GM21825 (cell line): ENCODE data around the gene SIGLEC14.
"Not testable (repeated sequence)": the region's sequence is repeated elsewhere in the genome, so short reads cannot be mapped to it uniquely, and the experiment has no call there.

Source experiments
- ATAC-seq: cut with Tn5 transposase; IDR thresholded peaks from one replicate; pipeline ENCODE4 v1.9.1; 2021; ENCODE audit warnings: mild to moderate bottlenecking, moderate library complexity; ENCODE audit not compliant: unreplicated experiment

The SIGLEC14 gene

DNA sequence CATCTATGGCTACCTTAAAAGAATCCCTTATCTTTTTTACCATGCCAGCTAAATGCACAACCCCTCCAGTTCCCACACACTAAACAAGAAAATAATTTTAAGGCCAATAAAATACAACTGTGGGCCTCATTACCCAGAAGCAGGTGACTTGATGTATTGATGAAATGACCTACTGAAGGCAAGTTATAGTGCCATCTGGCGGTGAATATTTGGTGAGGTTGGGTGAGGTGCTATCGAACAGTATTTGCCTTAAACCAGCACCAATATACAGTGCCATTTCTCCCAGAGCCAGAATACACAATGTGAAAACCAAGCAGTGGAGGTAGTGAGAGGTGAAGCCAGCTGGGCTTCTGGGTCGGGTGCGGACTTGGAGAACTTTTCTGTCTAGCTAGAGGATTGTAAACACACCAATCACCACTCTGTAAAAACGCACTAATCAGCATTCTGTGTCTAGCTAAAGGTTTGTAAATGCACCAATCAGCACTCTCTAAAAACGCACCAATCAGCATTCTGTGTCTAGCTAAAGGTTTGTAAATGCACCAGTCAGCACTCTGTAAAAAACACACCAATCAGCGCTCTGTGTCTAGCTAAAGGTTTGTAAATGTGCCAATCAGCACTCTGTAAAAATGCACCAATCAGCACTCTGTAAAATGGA is 29.4 kb upstream of the SIGLEC14 start:
- ATAC-seq = not testable (repeated sequence)

DNA sequence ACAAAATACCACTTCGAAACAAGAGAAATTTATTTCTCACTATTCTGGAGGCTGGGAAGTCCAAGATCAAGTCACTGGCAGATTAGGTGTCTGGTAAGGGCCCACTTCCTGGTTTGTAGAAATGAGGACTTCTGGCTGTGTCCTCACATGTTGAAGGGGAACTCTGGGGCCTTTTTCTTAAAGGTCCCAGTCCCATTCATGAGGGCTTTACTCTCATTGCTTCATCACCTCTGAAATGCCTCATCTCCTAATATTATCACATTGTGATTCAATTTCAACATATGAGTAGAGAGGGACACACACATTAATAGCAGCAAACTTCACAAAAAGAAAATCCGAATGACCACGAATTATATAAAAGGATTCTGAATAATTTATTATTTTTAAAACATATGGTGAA is 21.6 kb upstream of the SIGLEC14 start:
- no peak for ATAC-seq

DNA sequence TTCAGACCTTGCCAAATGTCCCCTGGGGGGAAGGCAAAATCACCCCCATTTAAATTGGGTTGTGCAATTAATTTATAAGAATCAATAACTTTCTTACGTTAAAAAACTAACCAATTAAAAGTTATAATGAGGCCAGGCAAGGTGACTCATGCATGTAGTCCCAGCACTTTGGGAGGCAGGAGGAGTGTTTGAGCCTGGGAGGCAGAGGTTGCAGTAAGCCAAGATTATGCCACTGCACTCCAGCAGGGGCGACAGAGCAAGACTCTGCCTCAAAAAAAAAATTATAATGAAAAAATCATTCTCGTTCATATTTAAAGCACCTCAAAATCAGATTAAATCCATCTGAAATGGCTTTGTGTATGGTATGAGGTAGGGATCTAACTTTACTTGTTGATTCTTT is 18.4 kb upstream of the SIGLEC14 start:
- no peak for ATAC-seq

DNA sequence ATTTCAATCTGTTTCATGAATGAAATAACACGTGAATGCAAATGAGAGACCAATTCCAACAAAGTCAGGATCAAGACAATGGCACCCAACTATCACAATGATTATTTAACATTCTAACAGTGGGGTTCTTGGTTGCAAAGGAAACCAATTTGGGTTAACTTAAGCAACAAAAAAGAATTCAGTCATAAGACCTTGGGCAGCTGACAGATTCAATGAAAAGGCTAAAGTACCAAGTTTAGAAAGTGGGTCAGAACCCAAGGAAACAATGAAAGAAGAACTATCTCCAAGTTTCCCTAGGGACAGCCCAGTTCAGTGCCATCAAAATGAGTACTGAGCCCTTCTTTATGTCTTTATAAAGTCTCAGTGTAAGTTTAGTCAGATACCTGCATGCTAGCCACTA is 17.5 kb upstream of the SIGLEC14 start:
- no peak for ATAC-seq

DNA sequence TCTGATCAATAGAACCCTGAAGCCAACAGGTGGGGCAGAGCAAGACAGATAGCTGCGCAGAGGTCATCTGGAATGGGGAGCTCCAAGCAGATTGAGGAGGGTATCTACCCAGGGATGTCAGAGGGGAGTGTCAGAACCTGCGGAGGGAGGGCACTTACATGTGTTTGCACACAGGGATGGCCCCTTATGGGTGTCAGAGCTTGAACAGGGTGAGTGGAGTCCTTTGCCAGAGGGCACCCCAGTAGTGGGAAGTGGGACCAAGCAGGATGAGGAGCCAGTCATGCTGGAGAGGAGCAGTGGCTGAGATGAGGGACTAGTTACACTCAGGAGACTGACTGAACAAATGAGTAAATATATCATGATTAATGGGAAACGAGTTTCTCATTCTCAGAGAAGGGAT is 17.0 kb upstream of the SIGLEC14 start:
- no peak for ATAC-seq

DNA sequence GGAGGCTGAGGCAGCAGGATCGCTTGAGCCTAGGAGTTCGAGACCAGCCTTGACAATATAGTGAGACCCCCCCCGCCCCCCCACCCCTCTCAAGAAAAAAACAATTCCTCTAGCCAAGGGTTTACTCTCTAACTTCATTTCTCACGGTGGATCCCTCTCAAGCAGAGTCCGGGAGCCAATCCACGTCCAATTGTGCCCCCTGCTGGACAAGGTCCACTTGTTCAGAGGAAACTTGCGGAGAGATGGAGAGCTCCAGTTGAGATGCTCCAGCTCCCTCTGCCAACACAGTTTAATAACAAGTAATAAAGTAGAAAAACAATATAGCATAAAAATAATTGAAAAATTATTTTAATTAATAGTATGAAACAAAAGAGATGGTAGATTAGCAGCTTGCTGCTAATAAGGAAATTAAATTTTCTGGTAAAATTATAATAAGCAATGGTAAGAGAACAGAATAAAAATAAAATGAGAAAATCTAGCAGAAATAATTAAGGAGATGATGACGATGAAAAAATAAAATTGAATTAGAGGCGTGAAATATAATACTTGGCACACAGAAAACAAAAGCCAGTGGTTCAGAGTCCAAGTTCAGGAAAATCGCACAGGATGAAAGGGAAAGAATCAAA is 14.5 kb upstream of the SIGLEC14 start:
- ATAC-seq = no peak

DNA sequence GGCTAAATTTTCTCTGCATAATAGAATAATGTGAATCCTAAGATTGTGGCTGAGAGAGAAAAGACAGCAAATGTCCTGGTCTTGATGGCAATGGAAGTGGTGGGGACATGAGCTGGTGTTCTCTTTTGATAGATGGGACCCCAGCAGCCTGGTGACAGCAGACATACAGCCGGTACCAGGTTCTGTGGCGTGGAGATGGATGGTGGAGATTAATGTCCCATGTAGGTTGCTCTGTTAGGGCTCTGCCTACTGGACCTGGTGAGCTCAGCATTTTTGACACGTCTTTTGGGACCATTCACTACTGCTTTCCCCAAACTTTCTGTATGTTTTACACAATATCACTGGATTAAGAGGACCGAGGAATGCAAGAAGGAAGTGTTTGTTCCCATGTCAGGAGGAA is 8.2 kb upstream of the SIGLEC14 start:
- ATAC-seq = no peak

DNA sequence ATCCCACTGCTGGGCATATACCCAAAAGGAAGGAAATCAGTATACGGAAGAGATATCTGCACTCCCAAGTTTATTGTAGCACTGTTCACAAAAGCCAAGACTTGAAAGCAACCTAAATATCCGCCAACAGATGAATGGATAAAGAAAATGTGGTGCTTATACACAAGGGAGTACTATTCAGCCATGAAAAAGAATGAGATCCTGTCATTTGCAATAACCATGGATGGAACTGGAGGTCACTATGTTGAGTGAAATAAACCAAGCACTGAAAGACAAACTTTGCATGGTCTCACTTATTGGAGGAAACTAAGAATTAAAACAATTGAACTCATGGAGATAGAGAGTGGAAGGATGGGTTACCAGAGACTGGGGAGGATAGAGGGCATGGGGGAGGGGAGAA is 6.5 kb upstream of the SIGLEC14 start:
- ATAC-seq = no peak

DNA sequence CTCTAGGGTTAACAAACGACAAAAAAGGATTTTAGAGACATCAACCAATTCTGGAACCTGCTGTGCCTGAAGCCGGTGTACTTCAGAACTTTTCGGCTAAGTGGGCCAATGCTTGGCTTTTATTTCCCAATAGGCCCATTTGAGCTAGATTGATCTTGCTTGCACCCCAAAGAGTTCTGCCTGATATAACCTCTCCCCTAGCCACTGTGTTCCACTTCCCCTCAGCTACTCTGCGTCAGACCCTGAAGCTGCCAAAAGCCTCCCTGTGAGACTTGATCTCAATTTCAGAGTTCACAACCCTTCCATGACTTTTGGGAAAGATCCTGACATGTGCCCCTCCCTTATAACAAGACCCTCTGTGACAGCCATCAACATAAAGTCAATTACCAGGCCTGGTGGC is 5.6 kb upstream of the SIGLEC14 start:
- no peak for ATAC-seq

DNA sequence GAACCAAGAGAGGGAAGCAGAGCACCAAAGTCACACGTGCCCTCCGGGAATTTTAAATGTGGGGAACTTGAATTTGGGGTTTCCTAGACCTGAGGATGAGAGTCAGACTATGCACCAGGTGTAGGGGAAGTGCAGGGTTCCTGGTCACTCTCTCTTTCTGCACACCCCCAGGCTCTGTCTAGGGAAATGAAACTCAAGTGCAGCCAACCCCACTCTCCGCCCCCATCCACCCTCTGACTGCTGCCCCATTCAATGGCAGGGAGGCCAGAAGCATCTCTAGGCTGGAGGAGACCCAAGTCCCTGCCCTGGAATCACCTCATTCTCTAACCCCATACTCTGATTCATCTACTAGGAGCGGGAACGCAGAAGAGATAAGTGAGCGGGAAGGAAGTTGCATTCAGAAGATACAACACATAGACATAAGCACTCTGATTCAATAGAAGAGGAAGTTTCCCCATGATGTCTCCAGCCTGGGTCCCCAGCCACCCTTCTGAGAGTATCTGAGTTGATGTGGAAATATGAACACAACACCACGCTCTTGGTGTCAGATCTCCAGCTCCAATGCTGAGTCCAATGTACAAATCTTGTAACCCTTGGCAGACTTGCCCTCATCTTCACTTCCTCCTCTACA is 4.7 kb upstream of the SIGLEC14 start:
- ATAC-seq = no peak

DNA sequence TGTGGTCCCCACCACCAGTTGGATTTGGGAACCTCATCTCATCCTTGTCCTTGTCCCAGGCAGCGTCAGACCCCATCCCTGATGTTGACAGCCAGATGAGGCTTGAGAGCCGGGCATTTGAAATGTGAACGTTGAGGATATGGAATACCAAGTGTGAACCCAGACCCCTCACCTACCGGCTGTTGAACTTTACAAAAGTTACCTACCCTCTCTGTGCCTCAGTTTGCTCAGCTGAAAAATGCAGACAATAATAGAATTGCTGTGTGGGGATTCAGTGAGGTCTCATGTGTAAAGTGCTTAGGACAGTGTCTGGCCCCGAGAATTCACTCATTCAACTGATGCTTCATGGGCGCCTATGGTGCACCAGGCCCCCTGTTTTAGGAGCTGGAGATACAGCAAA is 693 bp upstream of the SIGLEC14 start:
- ATAC-seq = no peak

DNA sequence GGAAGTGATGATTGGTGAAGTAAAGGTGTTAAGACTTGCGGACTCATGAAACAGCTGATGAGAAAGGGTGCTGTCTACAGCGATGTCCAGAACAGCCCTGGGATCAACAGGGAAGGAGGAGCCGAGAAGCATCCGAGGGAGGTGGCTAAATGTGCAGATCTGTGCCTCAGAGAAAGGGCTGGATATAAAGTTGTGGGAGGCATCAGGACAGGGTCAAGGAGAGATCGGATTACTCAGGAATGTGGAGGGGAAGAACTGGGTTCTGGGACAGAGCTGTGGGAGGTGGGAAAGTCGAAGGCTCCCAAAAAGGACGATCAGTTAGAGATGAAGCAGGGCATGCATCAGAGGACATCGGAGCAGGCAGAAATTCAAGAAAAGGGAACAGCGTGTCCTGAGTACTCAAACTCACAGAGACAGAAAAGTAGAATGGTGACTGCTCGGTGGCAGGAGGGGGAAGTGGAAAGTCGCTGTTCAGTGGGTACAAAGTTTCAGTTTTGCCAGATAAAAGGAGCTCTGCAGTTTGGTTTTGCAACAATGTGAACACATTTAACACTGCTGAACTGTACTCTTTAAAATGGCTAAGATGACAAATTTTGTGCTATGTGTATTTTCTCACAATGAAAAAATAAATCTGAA is 1.9 kb downstream of the SIGLEC14 start:
- no peak for ATAC-seq

DNA sequence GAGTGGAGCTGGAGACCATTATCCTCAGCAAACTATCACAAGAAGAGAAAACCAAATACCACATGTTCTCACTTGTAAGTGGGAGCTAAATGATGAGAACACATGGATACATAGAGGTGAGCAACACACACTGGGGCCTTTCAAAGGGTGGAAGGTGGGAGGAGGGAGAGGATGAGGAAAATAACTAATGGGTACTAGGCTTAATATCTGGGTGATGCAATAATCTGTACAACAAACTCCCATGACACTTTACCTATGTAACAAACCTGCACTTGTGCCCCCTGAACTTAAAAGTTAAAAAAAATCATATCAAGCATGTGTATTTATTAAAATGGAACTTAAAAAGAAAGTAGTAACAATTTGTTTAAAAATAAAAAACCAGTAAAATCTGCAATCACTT is 5.0 kb downstream of the SIGLEC14 start:
- ATAC-seq = no peak

DNA sequence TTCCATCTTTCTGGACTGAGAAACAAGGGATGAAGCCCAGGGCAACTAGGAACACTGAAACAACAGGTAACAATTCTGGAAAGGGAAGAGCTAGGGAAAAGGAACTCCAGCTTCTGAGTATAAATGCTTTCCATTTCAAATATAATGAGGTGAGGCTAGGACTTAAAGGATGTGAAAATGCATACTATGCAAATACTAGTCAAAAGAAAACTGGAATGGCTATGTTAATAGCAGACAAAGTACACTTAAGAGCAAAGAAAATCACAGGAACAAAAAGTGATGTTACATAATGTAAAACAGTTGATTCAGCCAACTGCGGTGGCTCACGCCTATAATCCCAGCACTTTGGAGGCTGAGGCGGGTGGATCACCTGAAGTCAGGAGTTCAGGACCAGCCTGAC is 6.2 kb downstream of the SIGLEC14 start:
- no peak for ATAC-seq

DNA sequence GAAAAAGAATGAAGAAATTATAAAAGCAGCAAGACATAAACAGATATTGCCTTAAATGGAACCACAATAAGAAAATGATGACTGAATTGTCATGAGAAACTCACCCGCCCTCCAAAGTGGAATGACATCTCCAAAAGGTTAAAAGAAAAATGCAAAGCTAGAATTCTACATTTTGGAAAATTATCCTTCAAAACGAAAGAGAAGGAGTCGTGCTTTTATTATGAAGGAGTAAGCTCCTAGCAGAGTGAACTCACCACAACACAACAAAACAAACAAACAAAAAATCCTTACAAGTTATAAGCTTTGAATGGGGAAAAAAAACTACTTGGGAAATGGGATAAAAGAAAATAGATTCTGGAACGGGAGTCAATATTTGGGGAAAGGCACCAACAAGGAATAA is 6.7 kb downstream of the SIGLEC14 start:
- ATAC-seq = no peak

DNA sequence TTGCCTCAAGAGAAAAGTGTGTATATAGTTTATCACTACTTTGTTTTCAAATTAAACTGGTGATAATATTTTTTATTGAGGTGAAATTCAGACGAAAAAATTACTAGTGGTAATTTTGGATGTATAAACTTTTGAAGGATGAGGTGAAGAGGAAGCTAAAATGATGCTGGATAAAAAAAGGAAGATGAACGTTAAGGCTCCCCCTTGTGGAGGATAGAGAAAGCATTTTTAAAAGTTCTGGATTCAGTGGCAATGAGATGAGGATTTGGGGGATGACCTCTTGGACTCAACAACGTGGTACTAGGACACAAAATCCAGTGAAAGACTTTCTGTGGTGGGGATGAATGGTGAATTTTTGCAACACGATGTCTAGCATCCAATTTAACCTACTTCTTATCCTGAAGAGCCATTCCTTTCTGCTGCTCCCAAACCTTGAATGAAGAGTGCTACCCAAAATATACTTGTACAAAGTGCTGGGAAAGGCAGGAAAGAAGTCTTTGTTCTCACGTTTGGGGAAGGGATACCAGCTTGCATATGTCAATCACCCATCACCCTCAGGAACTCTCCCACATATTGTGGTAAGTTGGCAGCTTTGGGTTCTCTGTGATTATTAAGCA is 9.2 kb downstream of the SIGLEC14 start:
- no peak for ATAC-seq

DNA sequence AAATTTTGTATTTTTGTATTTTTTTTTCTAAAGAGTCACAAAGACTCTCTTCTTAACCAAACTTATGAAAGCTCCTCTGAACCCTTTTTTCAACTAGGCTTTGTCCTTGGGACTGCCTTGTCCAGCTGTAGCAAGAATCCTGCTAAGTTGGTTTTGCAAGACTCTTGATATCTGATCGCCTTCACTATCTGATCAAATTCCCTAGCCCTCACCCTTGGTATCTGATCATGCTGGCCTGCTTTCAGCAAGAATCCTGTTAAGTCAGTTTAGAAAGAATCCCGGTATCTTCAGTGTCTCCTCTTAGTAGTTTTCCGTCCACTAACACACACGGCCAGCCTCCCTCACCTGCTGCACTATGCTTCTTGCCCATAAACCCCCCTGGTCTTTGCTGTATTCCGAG is 14.5 kb downstream of the SIGLEC14 start:
- ATAC-seq = no peak

DNA sequence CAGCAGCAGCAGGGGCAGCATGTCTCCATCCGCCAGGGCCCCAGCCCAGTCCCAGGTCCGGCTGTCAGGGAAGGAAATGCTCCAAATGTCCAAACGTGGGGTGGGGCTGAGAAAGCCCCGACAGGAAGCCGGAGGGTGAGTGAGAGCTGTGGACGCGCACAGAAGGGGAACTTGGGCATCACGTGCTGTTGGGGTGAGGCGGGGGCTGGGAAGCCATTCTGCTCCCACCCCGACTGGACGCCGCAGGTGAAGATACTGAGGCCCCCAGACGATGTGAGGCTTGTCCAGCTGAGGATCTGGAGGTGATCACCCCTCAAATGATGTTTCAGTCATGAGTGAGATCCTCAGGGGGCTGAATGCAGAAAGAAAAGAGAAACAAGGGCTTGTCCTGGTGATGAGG is 16.3 kb downstream of the SIGLEC14 start, which contains the start of gene SIGLEC5:
Gene SIGLEC5, minus strand, starts transcription at position 87 of the 400 bp plus-strand sequence. Its CDS starts 66 bp downstream, at position 21.
- not testable (repeated sequence) for ATAC-seq

DNA sequence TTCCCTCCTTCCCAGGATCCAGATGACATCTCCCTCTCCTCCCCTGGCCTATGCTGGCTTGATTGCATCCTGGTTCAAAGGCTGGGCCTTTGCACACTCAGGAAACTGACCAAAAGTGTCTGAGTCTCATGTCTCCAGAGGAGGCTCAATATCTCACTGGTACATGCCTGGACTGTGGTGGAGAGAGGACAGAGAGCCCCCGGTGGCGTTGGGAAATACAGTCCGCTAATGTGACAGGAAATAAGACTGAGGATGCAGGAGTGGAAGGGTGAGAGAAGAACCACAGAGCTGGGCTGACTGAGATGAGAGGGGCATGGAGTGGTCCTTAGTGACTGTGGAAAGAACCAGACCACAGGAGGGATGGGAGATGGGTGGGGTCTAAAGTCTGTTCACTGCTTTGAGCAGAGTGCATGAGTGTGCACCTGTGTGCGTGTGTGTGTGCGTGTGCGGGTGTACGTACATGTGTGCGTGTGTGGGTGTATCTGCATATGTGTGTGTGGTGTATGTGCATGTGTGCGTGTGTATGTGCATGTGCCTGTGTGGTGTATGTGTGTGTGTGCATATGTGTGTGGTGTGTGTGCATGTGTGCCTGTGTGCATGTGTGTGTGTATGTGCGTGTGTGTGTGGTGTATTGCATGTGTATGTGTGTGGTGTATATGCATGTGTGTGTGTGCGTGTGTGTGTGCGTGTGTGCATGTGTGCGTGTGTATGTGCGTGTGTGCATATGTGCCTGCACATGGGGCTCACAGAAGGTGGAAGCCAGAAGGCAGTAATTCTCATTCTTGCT is 18.3 kb downstream of the SIGLEC14 start:
- ATAC-seq = no peak

DNA sequence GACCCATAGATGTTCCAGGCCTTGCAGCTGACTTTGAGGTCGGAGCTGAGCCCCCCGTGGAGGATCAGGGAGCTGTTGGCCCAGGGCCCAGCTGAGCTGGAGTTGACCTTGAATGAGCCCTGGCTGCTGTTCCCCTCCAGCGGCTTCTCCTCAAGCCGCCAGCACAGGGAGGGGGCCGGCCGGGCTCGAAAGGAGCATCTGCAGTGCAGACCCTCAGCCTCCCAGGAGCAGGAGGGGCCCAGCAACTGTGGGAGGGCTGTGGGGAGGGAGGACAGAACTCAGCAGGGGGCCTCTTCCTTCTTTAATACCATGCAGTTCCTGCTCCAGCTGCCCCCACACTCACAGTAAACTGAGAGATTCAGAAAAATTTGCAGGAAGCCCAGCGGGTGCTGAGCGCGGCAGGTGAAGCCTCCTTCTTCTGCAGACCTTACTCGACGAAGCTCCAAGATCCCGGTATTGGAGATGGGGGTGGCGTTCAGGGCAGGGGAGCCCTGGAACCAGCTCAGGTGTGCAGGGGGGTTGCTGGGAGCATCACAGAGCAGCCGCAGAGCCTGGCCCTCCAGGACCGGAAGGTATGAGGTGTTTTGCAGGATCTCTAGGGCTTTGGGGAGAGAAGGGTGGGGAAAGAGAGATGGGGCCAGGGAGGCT is 19.0 kb downstream of the SIGLEC14 start:
- no peak for ATAC-seq
